ENCODE data around the gene UBASH3A.

Gene UBASH3A

GRCh38 chr21:42413093-42413492 lies 9.4 kb downstream of the UBASH3A start:
- DNase-seq = no peak

- no peak for DNase-seq
Measured at GRCh38 chr21:42413500-42413899, 9.8 kb downstream of the UBASH3A start.

- DNase-seq = no peak
Measured at GRCh38 chr21:42414066-42414465, 10.4 kb downstream of the UBASH3A start.

GRCh38 chr21:42414553-42414927 lies 10.8 kb downstream of the UBASH3A start:
- DNase-seq = no peak

GRCh38 chr21:42414928-42415769 lies 11.4 kb downstream of the UBASH3A start:
- DNase-seq = no peak

- DNase-seq = no peak
Measured at GRCh38 chr21:42417533-42417932, 13.8 kb downstream of the UBASH3A start.

GRCh38 chr21:42418886-42419285 lies 15.2 kb downstream of the UBASH3A start:
- no peak for DNase-seq

- DNase-seq = no peak
Measured at GRCh38 chr21:42419845-42420244, 16.1 kb downstream of the UBASH3A start.

- DNase-seq = no peak
Measured at GRCh38 chr21:42421018-42421793, 17.5 kb downstream of the UBASH3A start.

GRCh38 chr21:42423197-42423675 lies 19.5 kb downstream of the UBASH3A start:
- DNase-seq = no peak

GRCh38 chr21:42423685-42424084 lies 20.0 kb downstream of the UBASH3A start:
- DNase-seq = no peak

- DNase-seq = no peak
Measured at GRCh38 chr21:42424914-42425541, 21.3 kb downstream of the UBASH3A start.

GRCh38 chr21:42425591-42425990 lies 21.9 kb downstream of the UBASH3A start:
- DNase-seq = no peak

- DNase-seq = no peak
Measured at GRCh38 chr21:42426424-42426823, 22.7 kb downstream of the UBASH3A start.

- DNase-seq = no peak
Measured at GRCh38 chr21:42426876-42427480, 23.3 kb downstream of the UBASH3A start.

- no peak for DNase-seq
Measured at GRCh38 chr21:42427809-42428419, 24.2 kb downstream of the UBASH3A start.

GRCh38 chr21:42429021-42429420 lies 25.3 kb downstream of the UBASH3A start:
- DNase-seq = no peak

GRCh38 chr21:42429856-42430255 lies 26.2 kb downstream of the UBASH3A start:
- DNase-seq = no peak

GRCh38 chr21:42430521-42430920 lies 26.8 kb downstream of the UBASH3A start:
- no peak for DNase-seq

GRCh38 chr21:42431196-42431595 lies 27.5 kb downstream of the UBASH3A start:
- no peak for DNase-seq

- DNase-seq = no peak
Measured at GRCh38 chr21:42432695-42433094, 29.0 kb downstream of the UBASH3A start.

GRCh38 chr21:42433946-42434551 lies 30.3 kb downstream of the UBASH3A start:
- no peak for DNase-seq
